ENCODE data around the gene ICAM2.
A peak's percentile ranks its signal among the peaks of the same experiment; 100 is the strongest.

ICAM2 gene

GRCh38 chr17:63998050-63998720 is 22.2 kb downstream of the ICAM2 start, which contains the start of gene PRR29:
TSS of gene PRR29 (plus strand) at chr17:63998351. CDS start at chr17:63998365, 14 bp downstream.
- Mint-ChIP-seq H3K9me3 (no peaks in the 10 kb centered on the region), H3K27me3 (no peaks in the 10 kb centered on the region), H3K4me1 (peaks cover 40% of the 10 kb centered on the region), H3K4me3 (peak within 1 kb of the TSS; percentile 94 to 97), H3K27ac (peak within 1 kb of the TSS; percentile 85 to 93)
- DNase-seq (peak; percentile 62 to 72), ATAC-seq (peak; percentile 78)

GRCh38 chr17:63997341-63998048 is 22.9 kb downstream of the ICAM2 start:
- no peak overlapping the region for H3K27ac Mint-ChIP-seq
- ATAC-seq, result no peak

GRCh38 chr17:63996430-63997182 is 23.8 kb downstream of the ICAM2 start:
- Mint-ChIP-seq H3K4me1 (peaks cover 51% of the 10 kb centered on the region), H3K27me3 (peaks cover 14% of the 10 kb centered on the region), H3K4me3 (no peak overlapping the region), H3K27ac (no peak overlapping the region), H3K9me3 (no peaks in the 10 kb centered on the region)
- no peak for DNase-seq
- no peak for ATAC-seq

More at GRCh38 chr17:63997341-63998048, 22.9 kb downstream of the ICAM2 start:
- H3K4me1 Mint-ChIP-seq, result peaks cover 45% of the 10 kb centered on the region
- no peaks in the 10 kb centered on the region for H3K9me3 Mint-ChIP-seq
- H3K27me3 Mint-ChIP-seq, result peaks cover 5% of the 10 kb centered on the region
- peak overlapping the region; percentile 94 to 97 for H3K4me3 Mint-ChIP-seq
- DNase-seq, result no peak

- Mint-ChIP-seq H3K27ac (no peak overlapping the region), H3K4me3 (no peak overlapping the region), H3K4me1 (peaks cover 55% of the 10 kb centered on the region)
Measured at GRCh38 chr17:63995626-63996025, 24.8 kb downstream of the ICAM2 start.

GRCh38 chr17:63993368-63993985 is 27.0 kb downstream of the ICAM2 start:
- Mint-ChIP-seq H3K4me1 (peaks cover 44% of the 10 kb centered on the region), H3K27me3 (peaks cover 20% of the 10 kb centered on the region), H3K9me3 (no peaks in the 10 kb centered on the region), H3K27ac (no peak overlapping the region), H3K4me3 (no peak overlapping the region)
- peak; percentile 6 for ATAC-seq
- no peak for DNase-seq

More at GRCh38 chr17:63995626-63996025, 24.8 kb downstream of the ICAM2 start:
- H3K27me3 Mint-ChIP-seq, result peaks cover 20% of the 10 kb centered on the region
- no peak for DNase-seq
- no peak for ATAC-seq
- no peaks in the 10 kb centered on the region for H3K9me3 Mint-ChIP-seq

- Mint-ChIP-seq H3K4me1 (peaks cover 43% of the 10 kb centered on the region), H3K4me3 (peak overlapping the region in 1 of 2 donors; percentile 32), H3K27ac (no peak overlapping the region), H3K27me3 (peaks cover 20% of the 10 kb centered on the region), H3K9me3 (no peaks in the 10 kb centered on the region)
- ATAC-seq (no peak), DNase-seq (no peak)
Measured at GRCh38 chr17:63991611-63992010, 28.8 kb downstream of the ICAM2 start.

GRCh38 chr17:63989622-63990345 is 30.6 kb downstream of the ICAM2 start:
- no peaks in the 10 kb centered on the region for H3K9me3 Mint-ChIP-seq
- peaks cover 20% of the 10 kb centered on the region for H3K27me3 Mint-ChIP-seq
- H3K27ac Mint-ChIP-seq, result no peak overlapping the region
- ATAC-seq (peak; percentile 2), DNase-seq (no peak)
- peaks cover 61% of the 10 kb centered on the region for H3K4me1 Mint-ChIP-seq
- no peak overlapping the region for H3K4me3 Mint-ChIP-seq

GRCh38 chr17:63988741-63989621 is 31.5 kb downstream of the ICAM2 start:
- H3K9me3 Mint-ChIP-seq, result no peaks in the 10 kb centered on the region
- peaks cover 20% of the 10 kb centered on the region for H3K27me3 Mint-ChIP-seq
- peaks cover 64% of the 10 kb centered on the region for H3K4me1 Mint-ChIP-seq
- no peak for DNase-seq
- no peak for ATAC-seq
- H3K4me3 Mint-ChIP-seq, result no peak overlapping the region
- no peak overlapping the region for H3K27ac Mint-ChIP-seq

- Mint-ChIP-seq H3K4me1 (peaks cover 64% of the 10 kb centered on the region), H3K4me3 (no peak overlapping the region), H3K9me3 (peaks cover 0 to under 1% of the 10 kb centered on the region in 2 donors), H3K27ac (no peak overlapping the region), H3K27me3 (peaks cover 20% of the 10 kb centered on the region)
- ATAC-seq, result no peak
- DNase-seq, result no peak
Measured at GRCh38 chr17:63988127-63988478, 32.3 kb downstream of the ICAM2 start.

GRCh38 chr17:63987221-63988126 is 33.0 kb downstream of the ICAM2 start:
- no peak for ATAC-seq
- Mint-ChIP-seq H3K27ac (peak overlapping the region; percentile 36 to 63), H3K4me3 (no peak overlapping the region), H3K9me3 (peaks cover 0 to 7% of the 10 kb centered on the region in 2 donors), H3K27me3 (peaks cover 14% of the 10 kb centered on the region), H3K4me1 (peaks cover 59% of the 10 kb centered on the region)
- no peak for DNase-seq

GRCh38 chr17:63986821-63987220 is 33.6 kb downstream of the ICAM2 start:
- peaks cover 4 to 13% of the 10 kb centered on the region in 2 donors for H3K9me3 Mint-ChIP-seq
- no peak overlapping the region for H3K4me3 Mint-ChIP-seq
- H3K27ac Mint-ChIP-seq, result no peak overlapping the region
- ATAC-seq, result no peak
- peaks cover 56% of the 10 kb centered on the region for H3K4me1 Mint-ChIP-seq
- H3K27me3 Mint-ChIP-seq, result peaks cover 8% of the 10 kb centered on the region
- DNase-seq, result no peak

GRCh38 chr17:63985387-63986140 is 34.9 kb downstream of the ICAM2 start:
- Mint-ChIP-seq H3K4me1 (peaks cover 43% of the 10 kb centered on the region), H3K27ac (peak overlapping the region; percentile 78 to 83), H3K4me3 (peak overlapping the region in 1 of 2 donors; percentile 49), H3K9me3 (peaks cover 5 to 15% of the 10 kb centered on the region in 2 donors), H3K27me3 (no peaks in the 10 kb centered on the region)
- peak; percentile 47 for ATAC-seq
- DNase-seq, result no peak

Measured in stimulated activated naive CD8-positive, alpha-beta T cell treated with anti-CD3 and anti-CD28 coated beads, Interleukin-15, amount 100 ng/mL, for 72 hours (primary cell).